Measurements from ENCODE around the gene TBC1D1. TPM values are rescaled to one million over a fixed set of nuclear protein-coding genes. Genes with fewer than 3 reads are reported as not detected.
"Not testable (repeated sequence)": the region's sequence is repeated elsewhere in the genome, so short reads cannot be mapped to it uniquely, and the experiment has no call there.

TBC1D1 gene
- total RNA-seq, 1 experiment from 2014 or later, result 28.5 TPM

DNA sequence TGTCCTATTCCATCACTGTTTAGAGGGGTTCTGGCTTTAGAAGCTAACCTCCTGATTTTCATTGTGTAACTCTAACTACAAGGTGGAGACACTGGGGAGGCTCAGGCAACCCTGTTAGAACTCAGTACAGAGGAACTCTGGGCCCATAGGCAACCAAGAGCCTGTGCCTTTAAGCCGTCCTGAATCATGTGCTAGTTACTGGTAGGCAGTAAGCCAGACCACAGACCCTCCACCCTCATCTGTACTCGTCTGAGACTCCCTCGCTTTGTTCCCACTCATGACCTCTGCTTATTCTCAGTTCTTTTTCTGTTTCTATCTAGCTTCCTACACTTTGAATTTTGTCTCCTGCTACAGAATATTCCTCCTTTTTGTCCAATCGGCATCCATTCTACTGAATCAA is 31.4 kb downstream of the TBC1D1 start:
- CTCF ChIA-PET, result no interaction called here
- no peaks in the 10 kb centered on the region for H3K4me1 Mint-ChIP-seq (ENCODE audit: low read depth, unreplicated experiment)

DNA sequence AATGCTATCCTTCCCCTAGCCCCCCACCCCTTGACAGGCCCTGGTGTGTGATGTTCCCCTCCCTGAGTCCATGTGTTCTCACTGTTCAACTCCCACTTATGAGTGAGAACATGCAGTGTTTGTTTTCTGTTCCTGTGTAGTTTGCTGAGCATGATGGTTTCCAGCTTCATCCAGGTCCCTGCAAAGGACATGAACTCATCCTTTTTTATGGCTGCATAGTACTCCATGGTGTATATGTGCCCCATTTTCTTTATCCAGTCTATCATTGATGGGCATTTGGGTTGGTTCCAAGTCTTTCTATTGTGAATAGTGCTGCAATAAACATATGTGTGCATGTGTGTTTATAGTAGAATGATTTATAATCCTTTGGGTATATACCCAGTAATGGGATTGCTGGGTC is 32.2 kb downstream of the TBC1D1 start:
- POLR2A ChIA-PET; H3K36me3 ChIP-seq (ENCODE audit: control insufficient read depth, insufficient read depth, low read length); H3K9me3 ChIP-seq; H3K4me3 ChIP-seq (ENCODE audit: low read depth, low read length); H3K27ac Mint-ChIP-seq (ENCODE audit: unreplicated experiment); H3K4me3 Mint-ChIP-seq (ENCODE audit: unreplicated experiment); intact Hi-C loops (cut with micrococcal nuclease; ENCODE audit: unreplicated experiment); H3K4me1 ChIP-seq; H3K27me3 ChIP-seq (replicated peaks; ENCODE audit: control insufficient read depth, insufficient read depth, low read length); H3K27me3 Mint-ChIP-seq (ENCODE audit: insufficient read depth, unreplicated experiment); H3K4me1 Mint-ChIP-seq (ENCODE audit: low read depth, unreplicated experiment); DNase-seq; BruUV-seq (replicated peaks); H3K36me3 Mint-ChIP-seq (ENCODE audit: insufficient read depth, unreplicated experiment); H3K9me3 Mint-ChIP-seq (ENCODE audit: unreplicated experiment); CTCF ChIA-PET: not testable (repeated sequence)

More for the DNA sequence above, 31.4 kb downstream of the TBC1D1 start:
- H3K36me3 Mint-ChIP-seq (ENCODE audit: insufficient read depth, unreplicated experiment), result no peaks in the 10 kb centered on the region
- H3K27me3 Mint-ChIP-seq (ENCODE audit: insufficient read depth, unreplicated experiment), result peaks cover 6% of the 10 kb centered on the region
- no peak overlapping the region for H3K4me3 Mint-ChIP-seq (ENCODE audit: unreplicated experiment)
- Histone ChIP-seq H3K4me3 (ENCODE audit: low read depth, low read length) (no peak overlapping the region), H3K36me3 (ENCODE audit: control insufficient read depth, insufficient read depth, low read length) (no peaks in the 10 kb centered on the region), H3K9me3 (no peaks in the 10 kb centered on the region), H3K27me3 (replicated peaks; ENCODE audit: control insufficient read depth, insufficient read depth, low read length) (no peaks in the 10 kb centered on the region), H3K4me1 (no peaks in the 10 kb centered on the region)
- no TSS peak for BruUV-seq (replicated peaks)
- TF ChIP-seq, protein P1, sequence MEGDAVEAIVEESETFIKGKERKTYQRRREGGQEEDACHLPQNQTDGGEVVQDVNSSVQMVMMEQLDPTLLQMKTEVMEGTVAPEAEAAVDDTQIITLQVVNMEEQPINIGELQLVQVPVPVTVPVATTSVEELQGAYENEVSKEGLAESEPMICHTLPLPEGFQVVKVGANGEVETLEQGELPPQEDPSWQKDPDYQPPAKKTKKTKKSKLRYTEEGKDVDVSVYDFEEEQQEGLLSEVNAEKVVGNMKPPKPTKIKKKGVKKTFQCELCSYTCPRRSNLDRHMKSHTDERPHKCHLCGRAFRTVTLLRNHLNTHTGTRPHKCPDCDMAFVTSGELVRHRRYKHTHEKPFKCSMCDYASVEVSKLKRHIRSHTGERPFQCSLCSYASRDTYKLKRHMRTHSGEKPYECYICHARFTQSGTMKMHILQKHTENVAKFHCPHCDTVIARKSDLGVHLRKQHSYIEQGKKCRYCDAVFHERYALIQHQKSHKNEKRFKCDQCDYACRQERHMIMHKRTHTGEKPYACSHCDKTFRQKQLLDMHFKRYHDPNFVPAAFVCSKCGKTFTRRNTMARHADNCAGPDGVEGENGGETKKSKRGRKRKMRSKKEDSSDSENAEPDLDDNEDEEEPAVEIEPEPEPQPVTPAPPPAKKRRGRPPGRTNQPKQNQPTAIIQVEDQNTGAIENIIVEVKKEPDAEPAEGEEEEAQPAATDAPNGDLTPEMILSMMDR (IDR thresholded peaks at IDR 0.05; ENCODE audit: insufficient read depth in 1 of 2, low read depth in 1 of 2, low read length in 1 of 2, severe bottlenecking in 1 of 2, unreplicated experiment in 1 of 2), result no peak
- intact Hi-C loops (cut with micrococcal nuclease; ENCODE audit: unreplicated experiment), result no loop called here
- no peak overlapping the region for H3K27ac Mint-ChIP-seq (ENCODE audit: unreplicated experiment)
- DNase-seq, result no peak
- POLR2A ChIA-PET, result no interaction called here
- H3K9me3 Mint-ChIP-seq (ENCODE audit: unreplicated experiment), result no peaks in the 10 kb centered on the region

DNA sequence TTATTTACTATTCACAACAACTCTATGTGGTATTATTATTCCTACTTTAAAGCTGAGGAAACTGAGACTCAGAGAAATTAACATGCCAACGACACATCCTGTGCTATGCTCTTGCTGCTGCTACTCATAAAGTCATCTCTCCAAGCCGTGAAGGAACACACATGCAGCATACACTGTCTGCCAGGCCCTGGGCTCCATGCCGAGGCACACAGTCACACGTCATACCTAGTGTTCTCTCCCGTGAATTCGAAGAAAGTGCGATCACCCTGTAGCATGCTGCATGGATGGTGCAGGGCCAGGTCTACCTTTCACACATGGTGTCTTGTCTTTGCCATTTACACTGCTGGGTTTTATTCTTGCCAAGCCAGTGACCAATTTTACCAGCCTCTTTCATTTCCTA is 34.1 kb downstream of the TBC1D1 start:
- Histone ChIP-seq H3K9me3 (no peaks in the 10 kb centered on the region), H3K36me3 (ENCODE audit: control insufficient read depth, insufficient read depth, low read length) (no peaks in the 10 kb centered on the region), H3K4me3 (ENCODE audit: low read depth, low read length) (no peak overlapping the region), H3K27me3 (replicated peaks; ENCODE audit: control insufficient read depth, insufficient read depth, low read length) (no peaks in the 10 kb centered on the region), H3K4me1 (no peaks in the 10 kb centered on the region)
- intact Hi-C loops (cut with micrococcal nuclease; ENCODE audit: unreplicated experiment), result no loop called here
- POLR2A ChIA-PET, result no interaction called here
- CTCF ChIA-PET, result no interaction called here
- H3K4me1 Mint-ChIP-seq (ENCODE audit: low read depth, unreplicated experiment), result no peaks in the 10 kb centered on the region
- no peak for DNase-seq
- H3K9me3 Mint-ChIP-seq (ENCODE audit: unreplicated experiment), result no peaks in the 10 kb centered on the region
- no TSS peak for BruUV-seq (replicated peaks)
- TF ChIP-seq, protein P1 (IDR thresholded peaks at IDR 0.05; ENCODE audit: insufficient read depth in 1 of 2, low read depth in 1 of 2, low read length in 1 of 2, severe bottlenecking in 1 of 2, unreplicated experiment in 1 of 2), result no peak
- H3K4me3 Mint-ChIP-seq (ENCODE audit: unreplicated experiment), result no peak overlapping the region
- peaks cover 17% of the 10 kb centered on the region for H3K27me3 Mint-ChIP-seq (ENCODE audit: insufficient read depth, unreplicated experiment)
- no peaks in the 10 kb centered on the region for H3K36me3 Mint-ChIP-seq (ENCODE audit: insufficient read depth, unreplicated experiment)
- no peak overlapping the region for H3K27ac Mint-ChIP-seq (ENCODE audit: unreplicated experiment)

DNA sequence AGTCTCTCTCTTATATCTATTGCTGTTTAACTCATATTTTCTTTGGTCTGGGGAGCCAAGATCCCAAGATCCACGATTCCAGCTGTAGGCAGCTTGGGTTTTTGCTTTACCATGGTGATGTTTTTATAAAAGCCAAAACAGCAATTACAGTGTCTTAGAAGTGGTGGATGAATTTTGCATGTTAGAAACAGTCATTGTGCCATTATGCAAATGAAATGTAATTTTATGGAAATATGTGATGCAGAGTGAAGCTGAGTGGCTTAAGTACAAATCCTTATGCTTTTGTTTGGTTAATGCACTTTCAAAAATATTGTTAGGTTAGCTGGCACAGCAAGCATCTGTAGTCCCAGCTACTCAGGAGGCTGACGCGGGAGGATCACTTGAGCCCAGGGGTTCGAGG is 36.5 kb downstream of the TBC1D1 start:
- Mint-ChIP-seq H3K36me3 (ENCODE audit: insufficient read depth, unreplicated experiment) (no peaks in the 10 kb centered on the region), H3K4me3 (ENCODE audit: unreplicated experiment) (no peak overlapping the region), H3K9me3 (ENCODE audit: unreplicated experiment) (no peaks in the 10 kb centered on the region), H3K27me3 (ENCODE audit: insufficient read depth, unreplicated experiment) (peaks cover 15% of the 10 kb centered on the region), H3K27ac (ENCODE audit: unreplicated experiment) (no peak overlapping the region), H3K4me1 (ENCODE audit: low read depth, unreplicated experiment) (no peaks in the 10 kb centered on the region)
- Histone ChIP-seq H3K27me3 (replicated peaks; ENCODE audit: control insufficient read depth, insufficient read depth, low read length) (no peaks in the 10 kb centered on the region), H3K36me3 (ENCODE audit: control insufficient read depth, insufficient read depth, low read length) (no peaks in the 10 kb centered on the region), H3K9me3 (no peaks in the 10 kb centered on the region), H3K4me1 (no peaks in the 10 kb centered on the region), H3K4me3 (ENCODE audit: low read depth, low read length) (no peak overlapping the region)
- POLR2A ChIA-PET, result no interaction called here
- CTCF ChIA-PET, result no interaction called here
- TF ChIP-seq, protein P1 (IDR thresholded peaks at IDR 0.05; ENCODE audit: insufficient read depth in 1 of 2, low read depth in 1 of 2, low read length in 1 of 2, severe bottlenecking in 1 of 2, unreplicated experiment in 1 of 2), result no peak
- intact Hi-C loops (cut with micrococcal nuclease; ENCODE audit: unreplicated experiment), result no loop called here
- no TSS peak for BruUV-seq (replicated peaks)
- no peak for DNase-seq

Data from Caco-2 (cell line).